DOHH2 (cell line): ENCODE measurements around the gene SELENOP.
"Not testable (repeated sequence)": the region's sequence is repeated elsewhere in the genome, so short reads cannot be mapped to it uniquely, and the experiment has no call there.

ENCODE experiments used
- H3F3A ChIP-seq: fragments of 200-600 bp; sonication (generic), shearing (Covaris generic); 2 replicates; pipeline ENCODE4 v1.6.0; 2016; ENCODE audit warnings: antibody characterized with exemption, mild to moderate bottlenecking; ENCODE audit not compliant: control insufficient read depth, insufficient read depth
- H3K27ac ChIP-seq: fragments of 200-600 bp; sonication (generic); 2 replicates; pipeline ENCODE4 v1.5.1; 2014; ENCODE audit warnings: low read depth, mild to moderate bottlenecking, low read length, moderate library complexity
- H3K27me3 ChIP-seq: fragments of 200-600 bp; sonication (generic); 2 replicates; pipeline ENCODE4 v1.6.1; 2014; ENCODE audit warnings: mild to moderate bottlenecking, low read length, mixed read lengths; ENCODE audit not compliant: control insufficient read depth
- H3K36me3 ChIP-seq: fragments of 200-600 bp; sonication (generic); 2 replicates; pipeline ENCODE4 v1.6.1; 2014; ENCODE audit warnings: mild to moderate bottlenecking, low read length, moderate library complexity, mixed read lengths; ENCODE audit not compliant: control insufficient read depth
- H3K4me1 ChIP-seq: fragments of 200-600 bp; sonication (generic); 2 replicates; pipeline ENCODE4 v1.6.1; 2014; ENCODE audit warnings: mild to moderate bottlenecking, low read length, mixed read lengths; ENCODE audit not compliant: control insufficient read depth
- H3K4me2 ChIP-seq: fragments of 200-600 bp; sonication (generic); 2 replicates; pipeline ENCODE4 v1.6.0; 2014; ENCODE audit warnings: mild to moderate bottlenecking, low read length, moderate library complexity
- H3K4me3 ChIP-seq: fragments of 200-600 bp; sonication (generic); 2 replicates; pipeline ENCODE4 v1.5.1; 2014; ENCODE audit warnings: mild to moderate bottlenecking, low read length, mixed read lengths
- H3K79me2 ChIP-seq: fragments of 200-600 bp; sonication (generic); 2 replicates; pipeline ENCODE4 v1.6.1; 2014; ENCODE audit warnings: mild to moderate bottlenecking, low read length, mixed read lengths; ENCODE audit not compliant: control insufficient read depth
- H3K9me2 ChIP-seq: fragments of 200-600 bp; sonication (generic); replicated peaks from 2 replicates; pipeline ENCODE4 v1.6.1; 2014; ENCODE audit warnings: mild to moderate bottlenecking, low read length, mixed read lengths; ENCODE audit not compliant: control insufficient read depth
- H3K9me3 ChIP-seq: fragments of 200-600 bp; sonication (generic); 2 replicates; pipeline ENCODE4 v1.6.1; 2014; ENCODE audit warnings: antibody characterized with exemption, low read length, mixed read lengths; ENCODE audit not compliant: control insufficient read depth, insufficient read depth
- H4K20me1 ChIP-seq: fragments of 200-600 bp; sonication (generic); 2 replicates; pipeline ENCODE4 v1.6.0; 2014; ENCODE audit warnings: low read depth, mild to moderate bottlenecking, antibody characterized with exemption, low read length, moderate library complexity; ENCODE audit not compliant: control insufficient read depth, insufficient read depth
- CTCF ChIP-seq: fragments of 200-600 bp; sonication (generic); IDR thresholded peaks from one replicate; pipeline ENCODE4 v1.5.1; 2014; ENCODE audit warnings: antibody characterized with exemption, mild to moderate bottlenecking, low read depth, low read length; ENCODE audit not compliant: poor library complexity, severe bottlenecking
- EZH2phosphoT487 ChIP-seq: fragments of 200-600 bp; sonication (generic); IDR thresholded peaks from 2 replicates; pipeline ENCODE4 v1.6.1; 2017; ENCODE audit warnings: borderline replicate concordance, mild to moderate bottlenecking, antibody characterized with exemption, low read length, moderate library complexity, mixed read lengths

SELENOP gene

GRCh38 chr5:42822548-42822947 is 10.9 kb upstream of the SELENOP start:
- TF ChIP-seq EZH2phosphoT487 (no peak), CTCF (no peak)
- Histone ChIP-seq H3K27me3 (no peaks in the 10 kb centered on the region), H3K36me3 (no peaks in the 10 kb centered on the region), H3K27ac (no peak overlapping the region), H4K20me1 (no peaks in the 10 kb centered on the region), H3K9me3 (no peaks in the 10 kb centered on the region), H3K4me2 (no peak overlapping the region), H3F3A (no peaks in the 10 kb centered on the region), H3K4me3 (no peak overlapping the region), H3K9me2 (no peaks in the 10 kb centered on the region), H3K79me2 (no peaks in the 10 kb centered on the region), H3K4me1 (no peaks in the 10 kb centered on the region)

GRCh38 chr5:42819745-42820144 is 8.1 kb upstream of the SELENOP start:
- H3K27ac ChIP-seq: no peak overlapping the region
- no peak overlapping the region for H3K4me3 ChIP-seq
- no peaks in the 10 kb centered on the region for H3K9me3 ChIP-seq
- no peaks in the 10 kb centered on the region for H4K20me1 ChIP-seq
- H3K79me2 ChIP-seq: no peaks in the 10 kb centered on the region
- TF ChIP-seq CTCF: no peak
- TF ChIP-seq EZH2phosphoT487: no peak
- no peaks in the 10 kb centered on the region for H3F3A ChIP-seq
- H3K36me3 ChIP-seq: no peaks in the 10 kb centered on the region
- H3K4me1 ChIP-seq: no peaks in the 10 kb centered on the region
- H3K4me2 ChIP-seq: no peak overlapping the region
- H3K9me2 ChIP-seq: no peaks in the 10 kb centered on the region
- H3K27me3 ChIP-seq: no peaks in the 10 kb centered on the region

- H3K4me1 ChIP-seq, H3F3A ChIP-seq, H3K4me2 ChIP-seq, H4K20me1 ChIP-seq, H3K27me3 ChIP-seq, H3K9me2 ChIP-seq, H3K4me3 ChIP-seq, H3K36me3 ChIP-seq, H3K9me3 ChIP-seq, H3K79me2 ChIP-seq, H3K27ac ChIP-seq: not testable (repeated sequence)
Measured at GRCh38 chr5:42816546-42816945, 4.9 kb upstream of the SELENOP start.

GRCh38 chr5:42813533-42813932 is 1.8 kb upstream of the SELENOP start:
- no peaks in the 10 kb centered on the region for H3K36me3 ChIP-seq
- H4K20me1 ChIP-seq: no peaks in the 10 kb centered on the region
- H3K27ac ChIP-seq: no peak overlapping the region
- no peaks in the 10 kb centered on the region for H3K27me3 ChIP-seq
- H3K79me2 ChIP-seq: no peaks in the 10 kb centered on the region
- no peak overlapping the region for H3K4me3 ChIP-seq
- no peaks in the 10 kb centered on the region for H3K4me1 ChIP-seq
- TF ChIP-seq CTCF (no peak), EZH2phosphoT487 (no peak)
- no peak overlapping the region for H3K4me2 ChIP-seq
- no peaks in the 10 kb centered on the region for H3K9me3 ChIP-seq
- H3K9me2 ChIP-seq: no peaks in the 10 kb centered on the region
- no peaks in the 10 kb centered on the region for H3F3A ChIP-seq
